Endodermal cell (in vitro differentiated cells): ENCODE measurements around the gene CERS6. TPM values are rescaled to one million over a fixed set of nuclear protein-coding genes. Genes with fewer than 3 reads are reported as not detected.
"Not testable (repeated sequence)": the region's sequence is repeated elsewhere in the genome, so short reads cannot be mapped to it uniquely, and the experiment has no call there.

ENCODE experiments used
- DNase-seq: peaks from one replicate; pipeline ENCODE4 v3.0.0-alpha.2; 2017
- H3K27ac ChIP-seq: 2 replicates; pipeline ENCODE4 v1.5.1; 2013; ENCODE audit warnings: mild to moderate bottlenecking, low read depth, low read length, moderate library complexity
- H3K27me3 ChIP-seq: 2 replicates; pipeline ENCODE4 v1.6.1; 2013; ENCODE audit warnings: mild to moderate bottlenecking, low read length, moderate library complexity; ENCODE audit not compliant: insufficient read depth, control insufficient read depth, poor library complexity, severe bottlenecking
- H3K36me3 ChIP-seq: 2 replicates; pipeline ENCODE4 v1.7.0; 2013; ENCODE audit warnings: mild to moderate bottlenecking, low read length, moderate library complexity; ENCODE audit not compliant: control insufficient read depth, insufficient read depth
- H3K4me1 ChIP-seq: one replicate; pipeline ENCODE4 v1.7.0; 2013; ENCODE audit warnings: low read length; ENCODE audit not compliant: control insufficient read depth, insufficient read depth
- H3K4me3 ChIP-seq: 2 replicates; pipeline ENCODE4 v1.5.1; 2013; ENCODE audit warnings: mild to moderate bottlenecking, low read length, moderate library complexity
- H3K9ac ChIP-seq: 2 replicates; pipeline ENCODE4 v1.6.1; 2013; ENCODE audit warnings: mild to moderate bottlenecking, low read length, moderate library complexity; ENCODE audit not compliant: poor library complexity, severe bottlenecking; ENCODE audit errors: extremely low read depth
- H3K9me3 ChIP-seq: 2 replicates; pipeline ENCODE4 v1.6.1; 2013; ENCODE audit warnings: mild to moderate bottlenecking, low read length, moderate library complexity; ENCODE audit not compliant: control insufficient read depth
- H3K27ac Mint-ChIP-seq: 2 replicates; pipeline ENCODE4 v1.8.0; 2020; ENCODE audit warnings: mixed read lengths
- H3K27me3 Mint-ChIP-seq: 2 replicates; pipeline ENCODE4 v1.8.0; 2021; ENCODE audit warnings: mild to moderate bottlenecking, mixed read lengths; ENCODE audit not compliant: insufficient read depth
- H3K36me3 Mint-ChIP-seq: 2 replicates; pipeline ENCODE4 v1.8.0; 2020; ENCODE audit warnings: low read depth, mixed read lengths
- H3K4me1 Mint-ChIP-seq: 2 replicates; pipeline ENCODE4 v1.8.0; 2020; ENCODE audit warnings: mixed read lengths
- H3K4me3 Mint-ChIP-seq: 2 replicates; pipeline ENCODE4 v1.8.0; 2020; ENCODE audit warnings: mild to moderate bottlenecking, moderate library complexity, mixed read lengths
- H3K9me3 Mint-ChIP-seq: 2 replicates; pipeline ENCODE4 v1.8.0; 2020; ENCODE audit warnings: mild to moderate bottlenecking, mixed read lengths
- CTCF ChIP-seq: fragments of 200-600 bp; sonication (generic); conservative IDR thresholded peaks from 2 replicates; pipeline ENCODE4 v1.5.0; 2021; ENCODE audit warnings: antibody characterized with exemption, mild to moderate bottlenecking
- WGBS, 2 experiments: methylation state at CpG; one replicate each; pipeline versions ENCODE4 v1.1.5 to v1.1.7; 2013; ENCODE audit warnings: missing lambda C conversion rate in 2 of 2, mixed read lengths in 1 of 2; ENCODE audit not compliant: insufficient coverage in 1 of 2, insufficient read length in 1 of 2; 5-methylcytosine and 5-hydroxymethylcytosine counted together
- total RNA-seq, 2 donors: library from RNA; stranded (reverse); fragmentation: NEBNext Ultra II Directional in 1 of 2; extraction: Animal tissue kit (Norgen Biotek cat#: 25700) in 1 of 2; gene quantifications; 2 replicates in 1 of 2; 3 replicates in 1 of 2; pipeline ENCODE4 v1.2.1, GENCODE V29; 2021

Gene CERS6
- total RNA-seq, 2 donors from 2014 or later = 41.3 to 52.0 TPM

- no peak overlapping the region for H3K4me3 Mint-ChIP-seq
- TF ChIP-seq CTCF = no peak
- Histone ChIP-seq H3K4me3 (no peak overlapping the region), H3K4me1 (no peaks in the 10 kb centered on the region), H3K27me3 (no peaks in the 10 kb centered on the region), H3K27ac (no peak overlapping the region), H3K9ac (no peak overlapping the region), H3K9me3 (no peaks in the 10 kb centered on the region), H3K36me3 (peaks cover 31% of the 10 kb centered on the region)
- peaks cover 32% of the 10 kb centered on the region for H3K36me3 Mint-ChIP-seq
- H3K27ac Mint-ChIP-seq = no peak overlapping the region
- no peaks in the 10 kb centered on the region for H3K9me3 Mint-ChIP-seq
- H3K4me1 Mint-ChIP-seq = peaks cover 2% of the 10 kb centered on the region
- no peaks in the 10 kb centered on the region for H3K27me3 Mint-ChIP-seq
- no peak for DNase-seq
- WGBS, 2 experiments = 78 to 100% methylated on average over 1 of the region's 1 CpG
Measured at GRCh38 chr2:168767258-168767657, 311.2 kb downstream of the CERS6 start.

- not testable (repeated sequence) for DNase-seq, H3K9me3 ChIP-seq, H3K9me3 Mint-ChIP-seq, H3K27me3 ChIP-seq, H3K4me1 Mint-ChIP-seq, H3K27ac Mint-ChIP-seq, H3K27me3 Mint-ChIP-seq, H3K4me3 ChIP-seq, H3K9ac ChIP-seq, H3K27ac ChIP-seq, H3K4me1 ChIP-seq, H3K4me3 Mint-ChIP-seq
- 90 to 95% methylated on average over 5 to 6 of the region's 6 CpGs for WGBS, 2 experiments
- H3K36me3 ChIP-seq = peaks cover 36% of the 10 kb centered on the region
- peaks cover 32% of the 10 kb centered on the region for H3K36me3 Mint-ChIP-seq
Measured at GRCh38 chr2:168768357-168768756, 312.3 kb downstream of the CERS6 start.

GRCh38 chr2:168770796-168771195 is 314.7 kb downstream of the CERS6 start:
- Mint-ChIP-seq H3K4me1 (peaks cover 10% of the 10 kb centered on the region), H3K27ac (no peak overlapping the region)
- peaks cover 43% of the 10 kb centered on the region for H3K36me3 ChIP-seq

More at GRCh38 chr2:168770796-168771195, 314.7 kb downstream of the CERS6 start:
- H3K4me1 ChIP-seq = no peaks in the 10 kb centered on the region
- Mint-ChIP-seq H3K9me3 (peaks cover 3% of the 10 kb centered on the region), H3K4me3 (no peak overlapping the region), H3K27me3 (no peaks in the 10 kb centered on the region), H3K36me3 (peaks cover 30% of the 10 kb centered on the region)
- no peak overlapping the region for H3K9ac ChIP-seq
- TF ChIP-seq CTCF = no peak
- no peak overlapping the region for H3K4me3 ChIP-seq
- DNase-seq = no peak
- H3K27ac ChIP-seq = no peak overlapping the region
- H3K9me3 ChIP-seq = peaks cover 10% of the 10 kb centered on the region
- WGBS, 2 experiments = 100% methylated on average over 2 of the region's 2 CpGs; no CpG with 5 or more reads in 1 of the 2 experiments
- H3K27me3 ChIP-seq = no peaks in the 10 kb centered on the region
